DND-41 (cell line): ENCODE measurements around the gene PIK3R4.

Experiments
- EZH2 ChIP-seq: IDR thresholded peaks from 3 replicates; pipeline ENCODE4 v1.6.1; 2012; ENCODE audit warnings: borderline replicate concordance, low read depth, mild to moderate bottlenecking, moderate library complexity, low read length, inconsistent platforms; ENCODE audit not compliant: severe bottlenecking
- TF ChIP-seq, protein P1 (sequence below): IDR thresholded peaks from 2 replicates; pipeline ENCODE4 v1.5.1; 2012; ENCODE audit warnings: borderline replicate concordance, low read length, moderate library complexity, mild to moderate bottlenecking; ENCODE audit not compliant: poor library complexity, severe bottlenecking; ENCODE audit errors: extremely low read depth

DNA sequence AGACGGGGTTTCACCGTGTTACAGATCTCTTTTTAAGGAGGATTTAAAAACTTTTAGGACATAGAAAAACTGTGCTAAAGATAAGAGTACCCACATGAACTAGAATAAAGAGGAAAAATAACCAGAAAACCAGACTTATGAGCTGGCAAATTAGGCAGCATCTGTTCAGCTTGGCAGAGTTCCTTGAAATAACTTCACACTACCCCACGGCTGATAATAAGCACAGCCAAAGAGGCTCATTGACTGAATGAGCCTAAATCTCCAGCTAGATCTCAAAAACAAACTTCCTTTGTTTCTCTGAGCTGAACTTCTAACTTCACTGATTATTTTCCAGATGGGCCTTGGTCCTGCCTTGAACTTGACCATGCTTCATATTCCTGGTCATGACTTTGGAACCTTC, 26.7 kb upstream of the PIK3R4 start:
- TF ChIP-seq, protein P1, sequence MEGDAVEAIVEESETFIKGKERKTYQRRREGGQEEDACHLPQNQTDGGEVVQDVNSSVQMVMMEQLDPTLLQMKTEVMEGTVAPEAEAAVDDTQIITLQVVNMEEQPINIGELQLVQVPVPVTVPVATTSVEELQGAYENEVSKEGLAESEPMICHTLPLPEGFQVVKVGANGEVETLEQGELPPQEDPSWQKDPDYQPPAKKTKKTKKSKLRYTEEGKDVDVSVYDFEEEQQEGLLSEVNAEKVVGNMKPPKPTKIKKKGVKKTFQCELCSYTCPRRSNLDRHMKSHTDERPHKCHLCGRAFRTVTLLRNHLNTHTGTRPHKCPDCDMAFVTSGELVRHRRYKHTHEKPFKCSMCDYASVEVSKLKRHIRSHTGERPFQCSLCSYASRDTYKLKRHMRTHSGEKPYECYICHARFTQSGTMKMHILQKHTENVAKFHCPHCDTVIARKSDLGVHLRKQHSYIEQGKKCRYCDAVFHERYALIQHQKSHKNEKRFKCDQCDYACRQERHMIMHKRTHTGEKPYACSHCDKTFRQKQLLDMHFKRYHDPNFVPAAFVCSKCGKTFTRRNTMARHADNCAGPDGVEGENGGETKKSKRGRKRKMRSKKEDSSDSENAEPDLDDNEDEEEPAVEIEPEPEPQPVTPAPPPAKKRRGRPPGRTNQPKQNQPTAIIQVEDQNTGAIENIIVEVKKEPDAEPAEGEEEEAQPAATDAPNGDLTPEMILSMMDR = no peak
- no peak for TF ChIP-seq EZH2
